GM19351 (cell line): ENCODE data around the gene ALDH3A1.
"Not testable (repeated sequence)": the region's sequence is repeated elsewhere in the genome, so short reads cannot be mapped to it uniquely, and the experiment has no call there.

Experiments used
- ATAC-seq: cut with Tn5 transposase; IDR thresholded peaks from one replicate; pipeline ENCODE4 v1.9.1; 2021; ENCODE audit warnings: mild to moderate bottlenecking, moderate library complexity; ENCODE audit not compliant: unreplicated experiment

The ALDH3A1 gene

DNA sequence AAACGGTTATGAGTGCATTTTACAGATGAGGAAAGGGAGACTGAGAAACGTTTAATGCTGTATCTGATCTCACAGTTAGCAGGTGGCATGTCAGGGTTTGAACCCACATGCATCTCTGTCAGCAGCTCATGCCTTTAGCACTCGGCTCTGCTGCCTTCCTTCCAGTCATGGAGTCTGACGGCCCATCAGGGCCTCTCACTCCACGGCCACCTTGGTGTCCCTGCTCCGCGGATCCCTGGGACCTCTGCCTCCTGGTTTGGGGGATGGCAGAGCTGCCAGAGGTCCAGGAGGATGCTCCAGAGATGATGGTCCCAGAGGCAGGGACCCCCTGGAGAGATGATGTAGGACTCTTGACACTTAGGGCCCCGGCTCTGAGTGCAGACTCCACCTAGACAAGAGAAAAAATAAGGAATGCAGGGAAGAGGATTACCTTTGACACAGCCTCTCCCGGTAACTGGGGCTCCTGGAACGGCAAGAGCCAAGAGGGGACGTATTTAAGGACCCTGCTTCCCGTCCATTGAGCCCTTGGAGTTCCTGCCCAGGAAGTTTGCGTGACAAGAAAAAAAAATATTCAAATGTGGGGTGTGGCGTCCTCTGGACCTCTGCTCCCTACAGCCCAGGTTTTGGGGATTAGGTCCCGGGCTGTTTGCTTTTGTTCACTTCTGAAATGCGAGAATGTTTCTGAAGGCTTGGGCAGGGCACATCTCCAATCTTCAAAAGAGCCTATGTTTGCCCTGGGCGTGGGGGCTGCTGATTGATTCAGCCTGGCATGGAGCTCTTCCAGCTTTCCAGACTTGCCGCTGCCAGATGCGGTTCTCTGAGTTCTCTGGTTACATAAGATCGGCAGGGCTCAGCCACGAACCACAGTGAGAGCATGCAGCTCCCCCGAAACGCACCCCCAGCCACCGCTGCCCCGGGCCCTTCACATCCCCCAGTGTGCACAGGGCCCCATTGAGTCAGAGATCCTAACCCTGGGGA is at the start of gene ALDH3A1:
ALDH3A1 (minus strand) TSS at position 470 of the 978 bp plus-strand sequence. CDS start 3,169 bp downstream, outside the sequence.
- ATAC-seq = no peak

DNA sequence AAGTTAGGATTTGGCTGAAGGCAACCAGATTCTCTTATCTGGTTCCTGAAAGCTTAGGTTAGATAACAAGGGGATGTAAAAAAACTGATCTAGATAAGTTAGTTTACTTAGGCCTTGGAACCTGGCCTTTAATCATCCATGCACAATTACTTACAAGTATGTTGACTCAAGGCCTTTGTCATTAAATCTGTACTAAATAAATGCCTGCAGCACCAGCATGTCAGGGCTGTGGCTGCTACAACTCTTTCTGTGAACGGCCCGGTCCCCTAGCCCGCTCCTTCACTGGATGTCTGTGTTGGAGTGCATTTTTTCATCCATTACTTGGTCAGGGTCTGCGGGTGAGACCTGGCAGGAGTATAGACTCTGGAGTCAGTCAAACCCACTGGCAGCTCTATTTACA is 48.4 kb upstream of the ALDH3A1 start:
- no peak for ATAC-seq

DNA sequence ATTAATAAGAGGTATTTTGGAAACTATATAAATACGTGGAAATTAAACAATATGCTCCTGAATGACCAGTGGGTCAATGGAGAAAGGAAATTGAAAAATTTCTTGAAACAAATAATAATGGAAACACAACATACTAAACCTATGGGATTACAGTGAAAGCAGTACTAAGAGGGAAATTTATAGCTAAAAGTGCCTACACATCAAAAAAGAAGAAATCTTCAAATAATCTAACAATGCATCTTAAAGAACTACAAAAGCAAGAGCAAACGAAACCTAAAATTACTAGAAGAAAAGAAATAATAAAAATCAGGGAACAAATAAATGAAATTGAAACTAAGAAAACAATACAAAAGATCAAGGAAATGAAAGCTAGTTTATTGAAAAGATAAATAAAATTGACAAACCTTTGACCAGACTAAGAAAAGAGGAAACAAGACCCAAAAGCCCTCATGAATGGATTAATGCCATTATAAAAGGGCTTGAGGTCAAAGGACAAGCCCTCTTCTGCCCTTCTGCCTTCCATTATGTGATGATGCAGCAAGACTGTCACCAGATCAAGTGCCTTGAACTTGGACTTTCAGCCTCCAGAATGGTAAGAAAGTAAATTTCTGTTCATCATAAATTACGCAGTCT is 43.9 kb upstream of the ALDH3A1 start:
- ATAC-seq = no peak

DNA sequence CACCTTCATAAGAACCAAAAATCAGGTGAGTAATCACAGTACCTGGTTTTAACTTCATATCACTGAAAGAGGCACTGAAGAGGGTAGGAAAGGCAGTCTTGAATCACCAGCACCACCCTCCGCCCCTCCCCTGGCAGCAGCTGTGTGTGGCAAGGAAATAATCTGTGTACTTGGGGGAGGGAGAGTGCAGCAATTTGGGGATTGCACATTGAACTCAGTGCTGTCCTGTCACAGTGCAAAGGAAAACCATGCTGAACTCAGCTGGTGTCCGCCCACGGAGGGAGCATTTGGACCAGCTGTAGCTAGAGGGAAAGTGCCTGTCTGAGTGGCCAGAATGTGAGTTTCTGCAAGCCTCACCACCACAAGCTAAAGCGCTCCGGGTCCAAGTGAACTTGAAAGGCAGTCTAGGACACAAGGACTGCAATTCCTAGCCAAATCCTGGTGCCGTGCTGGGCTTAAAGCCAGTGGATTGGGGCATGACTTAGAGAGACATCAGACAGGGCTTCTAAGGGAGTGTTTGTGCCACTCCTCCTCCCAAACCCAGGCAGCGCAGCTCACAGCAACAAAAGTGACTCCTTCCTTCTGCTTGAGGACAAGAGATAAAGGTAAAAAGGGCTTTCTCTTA is 39.7 kb upstream of the ALDH3A1 start:
- no peak for ATAC-seq

DNA sequence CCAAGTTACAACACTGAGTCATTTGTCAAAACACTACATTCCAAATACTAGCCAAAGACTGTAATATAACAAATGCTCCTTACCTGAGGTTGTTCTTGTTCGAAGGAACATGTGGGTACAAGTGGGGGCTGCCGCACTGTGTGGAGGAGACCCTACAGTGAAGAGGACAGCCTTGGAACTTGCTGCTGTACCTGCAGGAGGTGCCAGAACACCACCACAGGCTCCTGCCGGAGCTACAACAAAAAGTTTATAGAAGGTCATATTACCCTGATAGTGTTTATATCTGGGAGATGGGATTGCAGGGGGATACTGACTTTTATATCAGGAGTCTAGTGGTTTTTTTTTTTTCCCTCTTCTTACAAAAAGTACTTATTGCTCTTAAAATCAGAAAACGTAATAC is 37.8 kb upstream of the ALDH3A1 start:
- no peak for ATAC-seq

DNA sequence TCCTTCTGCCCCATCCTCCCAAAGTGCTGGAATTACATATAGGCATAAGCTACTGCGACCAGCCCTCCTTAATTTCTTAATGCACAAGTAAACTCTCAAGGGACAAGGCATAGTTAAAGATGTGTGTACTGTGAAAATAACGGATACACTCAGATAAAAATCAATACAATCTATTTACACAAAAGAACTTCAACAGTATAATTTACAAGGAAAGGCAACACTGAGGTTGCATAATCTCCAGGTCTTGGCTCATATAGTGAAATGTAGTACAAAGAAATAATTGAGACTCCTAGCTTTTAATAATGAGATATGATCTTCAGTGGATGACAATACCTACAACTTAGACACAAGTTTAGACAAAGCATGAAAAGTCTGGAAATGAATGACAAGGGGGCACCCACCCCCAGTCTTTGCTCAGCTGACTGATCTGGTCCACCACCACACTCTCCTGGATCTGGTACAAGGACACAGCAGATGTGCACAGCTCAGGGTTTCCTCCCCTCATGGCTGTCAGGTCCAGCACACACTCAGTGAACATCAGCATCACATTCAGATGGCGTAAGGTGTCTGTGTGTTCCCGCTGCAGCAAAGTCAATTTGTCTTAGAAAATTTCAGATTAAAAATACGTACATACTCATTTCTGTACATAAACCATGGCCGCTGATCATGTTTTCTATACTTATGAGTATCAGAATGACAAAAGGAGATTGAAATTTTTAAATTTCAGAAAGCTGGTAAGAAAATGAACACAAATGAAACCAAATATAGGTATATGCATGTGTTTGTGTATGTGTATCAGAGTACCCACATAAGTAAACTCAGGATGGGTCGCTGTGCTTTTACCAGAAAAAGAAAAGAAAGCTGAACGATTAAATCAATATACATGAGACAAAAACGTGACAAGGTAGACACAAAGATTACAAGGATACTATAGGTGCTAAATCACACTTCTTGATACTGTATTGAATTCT is 33.7 kb upstream of the ALDH3A1 start:
- no peak for ATAC-seq

DNA sequence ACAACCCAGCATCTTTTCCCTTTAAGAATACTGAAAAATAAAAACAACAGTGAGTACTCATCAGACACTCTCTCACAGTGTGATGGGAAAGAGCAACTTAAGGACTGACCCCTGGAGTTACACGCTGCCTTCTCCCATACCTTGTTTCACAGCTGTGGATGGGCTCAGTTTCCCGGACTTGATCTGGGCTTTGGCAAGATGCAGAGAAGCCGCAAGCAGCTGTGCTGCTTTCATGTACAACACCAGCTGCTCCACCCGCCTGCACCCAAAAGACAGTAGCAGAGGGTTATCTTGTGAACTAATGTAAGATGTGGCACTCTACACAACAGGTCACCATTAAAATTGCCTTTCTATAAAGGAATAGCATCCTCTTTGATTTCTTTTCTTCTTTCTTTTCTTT is 32.7 kb upstream of the ALDH3A1 start:
- no peak for ATAC-seq

DNA sequence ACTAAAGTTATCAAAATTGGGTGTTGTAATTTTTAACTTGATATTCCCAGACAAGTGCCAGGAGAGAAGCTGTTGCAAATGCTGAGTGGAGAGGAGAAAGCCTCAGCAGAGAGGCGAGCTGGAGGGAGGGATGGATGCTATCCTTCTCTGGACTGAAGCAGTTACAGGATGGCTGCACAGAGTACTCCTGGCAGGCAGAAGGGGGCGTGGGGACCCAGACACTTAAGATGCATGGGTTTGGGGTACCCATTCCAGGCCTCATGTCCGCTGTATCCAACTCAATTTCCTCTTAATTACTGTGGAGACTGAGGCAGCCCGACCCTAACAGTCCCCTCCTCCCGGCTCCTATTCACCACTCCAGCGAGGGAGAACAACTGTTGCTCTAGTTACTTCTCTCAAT is 25.4 kb upstream of the ALDH3A1 start:
- ATAC-seq = no peak

DNA sequence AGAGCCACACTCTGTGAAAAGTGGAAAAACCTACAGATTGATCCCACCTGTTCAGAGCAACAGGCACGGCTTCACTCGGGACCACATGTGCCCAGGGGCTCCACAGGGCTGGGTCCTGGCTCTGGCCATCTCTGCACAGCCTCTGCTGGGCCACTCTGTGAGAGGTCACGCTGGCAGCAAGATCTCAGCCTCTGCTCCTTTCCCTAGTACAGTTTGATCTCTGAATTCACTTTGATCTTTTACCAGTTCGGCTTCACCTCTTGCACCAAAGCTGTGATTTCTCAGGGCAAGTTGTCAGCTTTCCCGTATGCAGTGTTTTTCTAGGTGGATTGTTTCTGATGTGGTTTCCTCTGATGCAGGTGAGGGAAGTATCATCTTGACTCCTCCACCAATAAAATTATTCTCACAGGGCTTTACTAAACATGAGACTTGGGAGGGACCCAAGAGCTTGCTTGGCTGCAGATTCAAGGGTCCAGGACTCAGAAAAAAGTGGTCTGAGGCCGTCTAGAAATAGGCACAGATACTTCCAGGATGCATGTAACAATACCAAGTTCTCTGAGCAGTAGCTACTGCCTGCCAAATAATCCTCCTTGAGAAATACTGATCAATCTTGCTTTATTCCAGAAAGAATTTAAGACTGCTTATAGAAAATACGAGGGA is 24.0 kb upstream of the ALDH3A1 start:
- ATAC-seq = no peak

DNA sequence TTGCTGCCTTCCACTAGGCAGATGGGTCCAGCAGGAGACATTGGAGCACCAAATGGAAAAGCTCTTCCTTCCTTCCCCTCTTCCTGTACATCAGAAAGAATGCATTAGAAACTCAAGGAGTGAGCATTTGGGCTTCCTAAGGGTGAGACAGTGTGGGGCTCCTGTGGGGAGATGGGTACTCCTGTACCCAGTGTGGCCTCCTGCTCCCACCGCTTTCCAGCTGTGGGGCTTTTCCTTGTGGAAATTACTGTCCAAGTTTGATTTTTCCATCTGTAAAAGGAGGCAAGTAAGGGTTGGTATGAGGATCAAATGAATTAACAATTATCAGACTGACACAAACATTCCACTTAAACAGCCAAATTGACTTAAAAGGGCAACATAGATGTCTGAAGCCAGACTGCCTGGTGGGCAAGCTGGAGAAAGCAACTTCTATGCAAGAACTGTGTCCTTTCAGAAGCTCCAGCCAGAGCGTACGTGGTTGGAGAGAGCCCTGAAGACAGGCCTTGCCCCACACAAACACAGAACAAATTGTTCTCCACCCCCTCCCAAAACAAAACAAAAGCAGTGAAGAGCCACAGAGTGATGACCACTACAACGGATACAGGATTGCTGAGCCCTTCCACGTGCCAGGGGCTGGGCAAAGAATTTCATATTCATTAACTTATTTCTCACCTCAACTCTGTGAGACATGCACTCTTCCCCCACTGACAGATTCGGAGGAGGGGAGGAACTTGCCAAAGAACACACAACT is 23.1 kb upstream of the ALDH3A1 start:
- no peak for ATAC-seq

DNA sequence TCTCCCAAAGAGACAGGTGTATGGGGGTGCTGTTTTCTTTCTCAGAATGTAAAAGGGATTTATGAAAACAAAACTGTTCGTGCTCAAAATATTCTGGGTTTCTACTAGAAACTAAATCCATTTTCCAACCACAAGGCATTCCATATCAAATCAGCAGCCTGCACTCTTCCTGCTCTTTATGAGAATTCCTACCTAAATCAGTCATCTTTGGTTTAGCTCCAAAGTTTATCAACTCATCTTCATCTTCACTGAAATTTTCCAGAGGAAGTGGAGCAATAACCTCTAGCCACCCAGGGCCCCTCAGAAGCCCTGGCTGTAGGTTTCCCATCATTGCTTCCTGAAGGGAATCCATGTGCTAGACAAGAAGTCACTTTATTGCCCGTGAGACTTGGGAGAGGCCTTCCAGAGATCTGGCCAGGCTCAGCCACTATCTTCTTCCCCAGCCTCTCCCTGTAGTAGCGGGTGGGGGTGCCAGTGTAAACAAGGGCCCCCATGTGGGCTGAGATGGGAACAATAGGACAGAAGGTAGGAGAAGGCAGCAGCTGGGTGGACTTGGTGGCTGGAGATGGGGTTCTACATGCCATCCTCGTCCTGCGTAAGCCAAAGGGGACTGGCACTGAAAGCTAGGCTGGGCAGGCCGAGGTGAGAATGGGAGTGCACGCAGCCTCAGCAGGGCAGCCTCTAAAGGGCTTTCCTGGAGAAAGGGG is 22.0 kb upstream of the ALDH3A1 start:
- ATAC-seq = no peak

DNA sequence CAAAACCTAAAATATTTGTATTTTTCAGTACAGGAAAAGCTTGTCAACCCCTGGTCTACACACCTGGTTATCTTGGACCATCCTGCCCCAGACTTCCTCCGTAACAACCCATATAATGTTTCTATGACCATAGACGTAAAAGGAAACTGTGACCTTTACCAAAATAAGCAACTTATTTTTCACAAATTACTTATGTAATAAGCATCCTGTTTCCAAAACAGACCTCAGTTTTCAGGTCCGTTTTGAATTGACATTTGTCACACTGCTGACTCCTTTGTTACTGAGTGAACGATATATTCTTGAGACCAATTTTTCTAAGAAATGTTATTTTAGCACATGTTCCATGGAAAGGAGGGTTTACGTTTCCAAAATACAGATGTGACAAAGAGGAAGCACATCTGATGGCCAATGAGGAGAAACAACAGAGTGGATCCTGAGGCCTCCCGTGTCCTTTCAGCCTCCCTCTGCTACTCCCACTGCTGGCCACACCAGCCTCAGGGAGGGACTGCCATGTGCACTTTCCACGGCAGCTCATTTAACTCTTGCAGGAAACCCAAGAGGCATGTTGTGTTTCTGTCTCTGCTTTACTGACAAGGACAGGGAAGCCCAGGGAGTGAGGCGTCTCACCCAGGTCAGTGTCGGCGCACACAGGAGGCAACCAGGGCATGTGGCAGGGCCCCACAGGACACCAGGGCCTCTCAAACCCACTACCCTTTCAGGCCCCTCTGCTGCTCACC is 20.1 kb upstream of the ALDH3A1 start:
- no peak for ATAC-seq

DNA sequence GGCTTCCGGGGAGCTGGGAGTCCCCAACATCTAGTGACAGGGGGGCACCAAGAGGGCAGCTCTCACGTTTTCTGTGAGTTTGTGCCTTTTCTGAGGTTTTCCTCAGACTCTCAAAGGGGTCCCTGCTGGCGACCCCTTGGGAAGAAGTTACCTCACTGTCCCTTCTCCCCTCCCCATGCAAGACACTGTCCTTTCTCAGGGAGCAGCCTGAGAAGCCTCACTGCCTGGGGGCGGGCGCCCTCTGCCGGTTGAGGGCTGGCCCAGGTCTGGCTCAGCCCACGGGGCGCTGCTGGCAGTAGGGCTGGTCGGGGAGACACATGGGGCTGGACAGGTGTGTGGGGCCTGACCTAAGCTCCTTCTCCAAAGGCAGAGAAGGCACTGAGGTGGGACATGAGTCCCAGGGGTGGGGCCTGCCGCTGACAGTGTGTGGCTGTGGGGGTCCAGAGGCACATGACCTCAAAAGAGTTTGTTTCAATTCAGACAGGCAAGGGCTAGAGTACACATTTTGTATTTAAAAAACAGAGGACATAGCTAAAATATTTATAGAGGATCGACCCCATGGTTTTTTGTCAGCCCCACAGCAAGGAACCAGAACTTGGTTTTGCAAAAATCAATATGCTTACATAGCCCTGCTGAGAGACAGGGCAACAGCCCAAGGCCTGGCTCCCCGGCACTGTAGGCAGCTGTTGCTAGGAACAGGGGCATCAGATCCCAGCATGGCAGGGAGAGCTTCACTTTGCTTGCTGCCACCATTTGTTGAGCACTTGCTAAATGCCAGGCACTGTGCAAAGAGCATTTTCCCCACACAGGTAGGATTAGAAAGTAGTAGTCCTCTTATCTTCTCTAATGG is 18.5 kb upstream of the ALDH3A1 start:
- ATAC-seq = no peak

DNA sequence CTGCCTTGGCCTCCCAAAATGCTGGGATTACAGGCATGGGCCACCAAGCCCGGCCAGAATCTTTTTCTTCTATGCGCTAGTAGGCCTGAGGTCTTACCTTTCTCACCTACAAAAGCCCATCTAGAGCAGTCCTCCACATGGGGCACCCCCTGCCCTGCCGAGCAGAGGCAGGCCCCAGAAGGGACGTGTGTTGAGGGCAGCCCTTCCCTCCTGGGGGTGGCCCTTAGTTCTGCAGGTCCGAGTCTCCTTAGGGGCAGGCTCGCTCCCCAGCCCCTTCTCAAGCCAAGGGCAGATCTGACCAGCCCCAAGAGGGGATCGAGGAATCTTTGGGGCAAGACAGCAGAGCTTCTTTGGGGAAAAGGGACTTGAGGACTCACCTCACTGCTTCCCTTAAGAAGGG is 17.9 kb upstream of the ALDH3A1 start:
- no peak for ATAC-seq

DNA sequence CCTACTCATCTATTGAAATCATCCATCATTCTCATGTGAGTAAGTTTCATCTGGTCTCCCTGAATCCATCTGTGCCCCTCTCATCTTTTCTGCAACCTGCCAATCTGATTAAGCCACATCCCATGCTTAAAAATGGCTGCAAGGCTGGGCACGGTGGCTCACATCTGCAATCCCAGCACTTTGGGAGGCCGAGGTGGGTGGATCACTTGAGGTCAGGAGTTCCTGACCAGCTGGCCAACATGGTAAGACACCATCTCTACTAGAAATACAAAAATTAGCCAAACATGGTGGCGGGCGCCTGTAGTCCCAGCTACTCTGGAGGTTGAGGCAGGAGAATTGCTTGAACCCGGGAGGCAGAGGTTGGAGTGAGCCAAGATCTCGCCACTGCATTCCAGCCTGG is 15.9 kb upstream of the ALDH3A1 start:
- not testable (repeated sequence) for ATAC-seq

DNA sequence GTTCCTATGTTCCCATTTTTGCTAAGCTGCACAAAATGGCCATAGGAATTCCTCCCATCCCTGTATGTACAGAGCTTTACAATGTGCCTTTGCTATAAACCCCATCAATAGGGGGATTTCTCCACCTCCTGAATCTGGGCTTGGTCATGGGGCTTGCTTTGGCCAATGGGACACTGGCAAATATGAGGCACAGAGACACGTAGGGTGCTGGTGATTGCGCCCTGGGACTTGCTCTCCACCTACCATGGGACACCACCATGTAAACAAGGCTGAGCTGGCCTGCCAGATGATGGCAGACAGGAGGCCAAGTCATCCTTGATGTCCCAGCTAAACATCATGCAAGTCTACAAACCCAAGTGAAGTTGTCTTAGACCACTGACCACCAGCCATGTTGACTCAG is 15.3 kb upstream of the ALDH3A1 start:
- ATAC-seq = no peak

DNA sequence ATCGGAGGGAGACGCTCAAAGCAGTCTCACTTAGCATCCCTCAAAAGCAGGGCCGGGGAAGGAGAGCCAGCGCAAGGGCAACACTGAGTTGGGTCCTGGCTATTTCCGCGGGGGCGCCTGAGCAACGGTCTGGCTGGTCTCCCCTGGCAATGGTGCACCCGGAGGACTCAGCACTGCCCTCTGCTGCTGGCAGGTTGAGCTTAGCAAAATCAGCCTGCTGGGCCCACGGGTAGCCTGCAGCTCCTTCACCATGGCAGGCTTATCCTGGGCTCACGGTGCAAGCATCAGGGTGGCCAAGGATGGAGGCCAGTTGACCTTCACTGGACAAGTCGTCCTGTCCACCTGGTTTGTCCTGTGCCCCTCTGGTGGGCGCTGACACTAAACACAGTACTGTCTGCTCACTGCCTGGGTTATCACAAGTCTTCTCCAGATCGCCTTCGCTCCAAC is 14.4 kb upstream of the ALDH3A1 start:
- ATAC-seq = no peak
